Kidney capillary endothelial cell (primary cell): ENCODE results near the gene RBM19.
"Not testable (repeated sequence)": the region's sequence is repeated elsewhere in the genome, so short reads cannot be mapped to it uniquely, and the experiment has no call there.

ENCODE experiments used
- DNase-seq: peaks from one replicate; pipeline ENCODE4 v3.0.0-alpha.2; 2018; ENCODE audit warnings: low spot score

Gene RBM19

GRCh38 chr12:113965951-113966797 lies at the start of gene RBM19:
Gene RBM19, minus strand, starts transcription at chr12:113966325. Its CDS starts 98 bp downstream, at chr12:113966227.
- peak; percentile 97 for DNase-seq

- no peak for DNase-seq
These were observed 49.7 kb upstream of the RBM19 start for GRCh38 chr12:114015851-114016250.

GRCh38 chr12:114013575-114014345 lies 47.6 kb upstream of the RBM19 start:
- DNase-seq: peak; percentile 6

- DNase-seq: no peak
These were observed 46.8 kb upstream of the RBM19 start for GRCh38 chr12:114012744-114013431.

- DNase-seq: no peak
These were observed 45.6 kb upstream of the RBM19 start for GRCh38 chr12:114011711-114012110.

GRCh38 chr12:114006482-114007425 lies 40.6 kb upstream of the RBM19 start:
- DNase-seq: no peak

GRCh38 chr12:114004402-114004801 lies 38.3 kb upstream of the RBM19 start:
- DNase-seq: no peak

GRCh38 chr12:114003286-114003685 lies 37.2 kb upstream of the RBM19 start:
- no peak for DNase-seq

- DNase-seq: no peak
These were observed 35.6 kb upstream of the RBM19 start for GRCh38 chr12:114001511-114002340.

- DNase-seq: no peak
These were observed 34.7 kb upstream of the RBM19 start for GRCh38 chr12:114000861-114001260.

- DNase-seq: not testable (repeated sequence)
These were observed 34.1 kb upstream of the RBM19 start for GRCh38 chr12:114000261-114000660.

GRCh38 chr12:113997365-113997764 lies 31.2 kb upstream of the RBM19 start:
- no peak for DNase-seq

GRCh38 chr12:113996026-113996425 lies 29.9 kb upstream of the RBM19 start:
- no peak for DNase-seq

- DNase-seq: no peak
These were observed 27.9 kb upstream of the RBM19 start for GRCh38 chr12:113994051-113994450.

GRCh38 chr12:113992751-113993150 lies 26.6 kb upstream of the RBM19 start:
- DNase-seq: not testable (repeated sequence)

GRCh38 chr12:113991224-113992044 lies 25.3 kb upstream of the RBM19 start:
- DNase-seq: no peak

GRCh38 chr12:113990250-113991223 lies 24.4 kb upstream of the RBM19 start:
- no peak for DNase-seq

GRCh38 chr12:113988976-113989375 lies 22.9 kb upstream of the RBM19 start:
- no peak for DNase-seq
